CD8-positive, alpha-beta memory T cell (primary cell): ENCODE measurements around the gene CELF4. TPM values are rescaled to one million over a fixed set of nuclear protein-coding genes. Genes with fewer than 3 reads are reported as not detected.

Experiments used
- CTCF ChIA-PET: fragments of 350-600 bp; sonication (Branson Sonifier 250); formaldehyde crosslinking; loops from one replicate; lab custom pipeline; 2021; ENCODE audit warnings: antibody characterized with exemption; lab: Charles Lee
- POLR2A ChIA-PET: fragments of 350-600 bp; sonication (Branson Sonifier 250); formaldehyde crosslinking; loops from one replicate; lab custom pipeline; 2021; ENCODE audit warnings: antibody characterized with exemption; lab: Charles Lee
- DNase-seq, 5 donors: peaks; one replicate each; pipeline versions ENCODE4 v3.0.0 to v3.0.0-alpha.2; 2020 to 2022; ENCODE audit warnings: mixed read lengths in 1 of 5
- H3K27ac ChIP-seq: one replicate; pipeline ENCODE4 v1.7.0; 2013; ENCODE audit warnings: low read depth, mild to moderate bottlenecking, low read length, moderate library complexity
- H3K27me3 ChIP-seq: 2 replicates; pipeline ENCODE4 v1.7.0; 2013; ENCODE audit warnings: low read length, mild to moderate bottlenecking; ENCODE audit not compliant: insufficient read depth, poor library complexity, severe bottlenecking
- H3K36me3 ChIP-seq: 2 replicates; pipeline ENCODE4 v1.7.0; 2013; ENCODE audit warnings: mild to moderate bottlenecking, low read length, moderate library complexity; ENCODE audit not compliant: insufficient read depth
- H3K4me1 ChIP-seq: 2 replicates; pipeline ENCODE4 v1.7.0; 2013; ENCODE audit warnings: mild to moderate bottlenecking, low read length, moderate library complexity; ENCODE audit not compliant: insufficient read depth
- H3K4me3 ChIP-seq: 2 replicates; pipeline ENCODE4 v1.7.0; 2013; ENCODE audit warnings: mild to moderate bottlenecking, low read length
- H3K9me3 ChIP-seq: 2 replicates; pipeline ENCODE4 v1.7.0; 2013; ENCODE audit warnings: mild to moderate bottlenecking, low read length
- H3K27ac Mint-ChIP-seq, 8 donors: one replicate each; pipeline ENCODE4 v1.8.0; 2020 to 2021; ENCODE audit warnings: mixed read lengths in 8 of 8, mild to moderate bottlenecking in 6 of 8, inconsistent platforms in 3 of 8, moderate library complexity in 3 of 8
- H3K27me3 Mint-ChIP-seq, 2 donors: one replicate each; pipeline ENCODE4 v1.8.0; 2020 to 2021; ENCODE audit warnings: mixed read lengths in 2 of 2, mild to moderate bottlenecking in 1 of 2, moderate library complexity in 1 of 2
- H3K36me3 Mint-ChIP-seq, 3 donors: one replicate each; pipeline ENCODE4 v1.8.0; 2020 to 2021; ENCODE audit warnings: mixed read lengths in 3 of 3, inconsistent platforms in 1 of 3, mild to moderate bottlenecking in 1 of 3
- H3K4me1 Mint-ChIP-seq, 3 donors: one replicate each; pipeline ENCODE4 v1.8.0; 2020 to 2021; ENCODE audit warnings: mixed read lengths in 3 of 3, inconsistent platforms in 1 of 3, mild to moderate bottlenecking in 1 of 3
- H3K4me3 Mint-ChIP-seq, 7 donors: one replicate each; pipeline ENCODE4 v1.8.0; 2020 to 2021; ENCODE audit warnings: mixed read lengths in 7 of 7, mild to moderate bottlenecking in 6 of 7, moderate library complexity in 4 of 7, inconsistent platforms in 2 of 7
- H3K9me3 Mint-ChIP-seq, 5 donors: one replicate each; pipeline ENCODE4 v1.8.0; 2020 to 2022; ENCODE audit warnings: mixed read lengths in 5 of 5, mild to moderate bottlenecking in 3 of 5, moderate library complexity in 2 of 5, inconsistent platforms in 1 of 5
- polyA plus RNA-seq: library from polyadenylated mRNA; unstranded; fragments of 300-500 nt; fragmentation: Illumina TruSeq; gene quantifications from one replicate; pipeline ENCODE4 v1.2.3, GENCODE V29; 2021
- total RNA-seq, 2 experiments: library from RNA; stranded (reverse); gene quantifications; one replicate each; pipeline ENCODE4 v1.2.3, GENCODE V29; 2021

CELF4 gene
- total and polyA plus RNA-seq, 3 experiments from 2014 or later, result not detected

GRCh38 chr18:37253394-37254235 is 312.0 kb downstream of the CELF4 start:
- ChIA-PET POLR2A (no interaction called here), CTCF (no interaction called here)
- Mint-ChIP-seq H3K36me3 (no peaks in the 10 kb centered on the region), H3K9me3 (peaks cover 0 to 5% (median 2%) of the 10 kb centered on the region in 5 donors), H3K4me1 (peaks cover 0 to 17% (median 7%) of the 10 kb centered on the region in 3 donors), H3K27ac (no peak overlapping the region), H3K27me3 (peaks cover 38 to 66% of the 10 kb centered on the region in 2 donors), H3K4me3 (no peak overlapping the region)
- H3K27ac ChIP-seq, result no peak overlapping the region
- H3K27me3 ChIP-seq, result no peaks in the 10 kb centered on the region
- DNase-seq, result no peak
- H3K4me1 ChIP-seq, result no peaks in the 10 kb centered on the region
- no peaks in the 10 kb centered on the region for H3K9me3 ChIP-seq
- no peaks in the 10 kb centered on the region for H3K36me3 ChIP-seq
- no peak overlapping the region for H3K4me3 ChIP-seq

GRCh38 chr18:37252854-37253393 is 312.7 kb downstream of the CELF4 start:
- no peaks in the 10 kb centered on the region for H3K36me3 Mint-ChIP-seq
- peaks cover 0 to 17% (median 7%) of the 10 kb centered on the region in 3 donors for H3K4me1 Mint-ChIP-seq
- no peak overlapping the region for H3K4me3 ChIP-seq
- DNase-seq, result no peak
- peak overlapping the region in 2 of 7 donors; percentile 1 to 83 for H3K4me3 Mint-ChIP-seq
- H3K27ac Mint-ChIP-seq, result peak overlapping the region in 1 of 8 donors; percentile 8
- no peak overlapping the region for H3K27ac ChIP-seq
- no peaks in the 10 kb centered on the region for H3K27me3 ChIP-seq
- H3K36me3 ChIP-seq, result no peaks in the 10 kb centered on the region
- no peaks in the 10 kb centered on the region for H3K9me3 ChIP-seq
- peaks cover 0 to 5% (median 2%) of the 10 kb centered on the region in 5 donors for H3K9me3 Mint-ChIP-seq
- ChIA-PET CTCF (no interaction called here), POLR2A (no interaction called here)
- H3K4me1 ChIP-seq, result no peaks in the 10 kb centered on the region
- H3K27me3 Mint-ChIP-seq, result peaks cover 38 to 65% of the 10 kb centered on the region in 2 donors

- no peaks in the 10 kb centered on the region for H3K36me3 ChIP-seq
- Mint-ChIP-seq H3K4me1 (peaks cover 0 to 17% (median 7%) of the 10 kb centered on the region in 3 donors), H3K36me3 (no peaks in the 10 kb centered on the region), H3K9me3 (peaks cover 0 to 5% (median 2%) of the 10 kb centered on the region in 5 donors), H3K27me3 (peaks cover 38 to 63% of the 10 kb centered on the region in 2 donors), H3K4me3 (peak overlapping the region in 3 of 7 donors; percentile 1 to 83 (median 16)), H3K27ac (no peak overlapping the region)
- no peaks in the 10 kb centered on the region for H3K9me3 ChIP-seq
- ChIA-PET POLR2A (no interaction called here), CTCF (no interaction called here)
- no peaks in the 10 kb centered on the region for H3K27me3 ChIP-seq
- no peak overlapping the region for H3K27ac ChIP-seq
- DNase-seq, result no peak
- no peak overlapping the region for H3K4me3 ChIP-seq
- H3K4me1 ChIP-seq, result no peaks in the 10 kb centered on the region
Measured at GRCh38 chr18:37252342-37252741, 313.3 kb downstream of the CELF4 start.

GRCh38 chr18:37251679-37252078 is 313.9 kb downstream of the CELF4 start:
- peaks cover 0 to 17% (median 7%) of the 10 kb centered on the region in 3 donors for H3K4me1 Mint-ChIP-seq
- H3K9me3 Mint-ChIP-seq, result peaks cover 0 to 6% (median 5%) of the 10 kb centered on the region in 5 donors
- peak overlapping the region in 1 of 7 donors; percentile 42 for H3K4me3 Mint-ChIP-seq
- no peaks in the 10 kb centered on the region for H3K36me3 ChIP-seq
- no peaks in the 10 kb centered on the region for H3K9me3 ChIP-seq
- peaks cover 38 to 60% of the 10 kb centered on the region in 2 donors for H3K27me3 Mint-ChIP-seq
- no peak for DNase-seq
- H3K27me3 ChIP-seq, result no peaks in the 10 kb centered on the region
- H3K27ac Mint-ChIP-seq, result no peak overlapping the region
- POLR2A ChIA-PET, result no interaction called here
- H3K27ac ChIP-seq, result no peak overlapping the region
- CTCF ChIA-PET, result no interaction called here
- H3K4me3 ChIP-seq, result no peak overlapping the region
- no peaks in the 10 kb centered on the region for H3K4me1 ChIP-seq
- H3K36me3 Mint-ChIP-seq, result no peaks in the 10 kb centered on the region

GRCh38 chr18:37249895-37250618 is 315.5 kb downstream of the CELF4 start:
- H3K27me3 ChIP-seq, result no peaks in the 10 kb centered on the region
- H3K4me1 Mint-ChIP-seq, result peaks cover 0 to 14% (median 4%) of the 10 kb centered on the region in 3 donors
- no peaks in the 10 kb centered on the region for H3K36me3 ChIP-seq
- POLR2A ChIA-PET, result no interaction called here
- no peak for DNase-seq
- CTCF ChIA-PET, result no interaction called here
- H3K27ac Mint-ChIP-seq, result no peak overlapping the region
- H3K36me3 Mint-ChIP-seq, result no peaks in the 10 kb centered on the region
- no peak overlapping the region for H3K27ac ChIP-seq
- H3K4me3 ChIP-seq, result no peak overlapping the region
- peaks cover 0 to 7% (median 4%) of the 10 kb centered on the region in 5 donors for H3K9me3 Mint-ChIP-seq
- H3K9me3 ChIP-seq, result no peaks in the 10 kb centered on the region
- H3K4me1 ChIP-seq, result no peaks in the 10 kb centered on the region
- peaks cover 29 to 56% of the 10 kb centered on the region in 2 donors for H3K27me3 Mint-ChIP-seq
- no peak overlapping the region for H3K4me3 Mint-ChIP-seq

GRCh38 chr18:37249171-37249886 is 316.3 kb downstream of the CELF4 start:
- H3K27ac Mint-ChIP-seq, result no peak overlapping the region
- Histone ChIP-seq H3K27ac (no peak overlapping the region), H3K27me3 (peaks cover 6% of the 10 kb centered on the region), H3K9me3 (no peaks in the 10 kb centered on the region), H3K4me3 (no peak overlapping the region), H3K4me1 (no peaks in the 10 kb centered on the region), H3K36me3 (no peaks in the 10 kb centered on the region)
- POLR2A ChIA-PET, result no interaction called here
- H3K4me3 Mint-ChIP-seq, result no peak overlapping the region
- peaks cover 0 to 7% (median 0%) of the 10 kb centered on the region in 3 donors for H3K4me1 Mint-ChIP-seq
- no peaks in the 10 kb centered on the region for H3K36me3 Mint-ChIP-seq
- peaks cover 27 to 56% of the 10 kb centered on the region in 2 donors for H3K27me3 Mint-ChIP-seq
- H3K9me3 Mint-ChIP-seq, result peaks cover 0 to 10% (median 4%) of the 10 kb centered on the region in 5 donors
- no peak for DNase-seq
- CTCF ChIA-PET, result no interaction called here

- POLR2A ChIA-PET, result no interaction called here
- Mint-ChIP-seq H3K4me3 (no peak overlapping the region), H3K27ac (peak overlapping the region in 1 of 8 donors; percentile 1), H3K4me1 (peaks cover 0 to 11% (median 1%) of the 10 kb centered on the region in 3 donors), H3K36me3 (no peaks in the 10 kb centered on the region), H3K9me3 (peaks cover 0 to 13% (median 4%) of the 10 kb centered on the region in 5 donors), H3K27me3 (peaks cover 31 to 64% of the 10 kb centered on the region in 2 donors)
- CTCF ChIA-PET, result no interaction called here
- no peak overlapping the region for H3K27ac ChIP-seq
- H3K9me3 ChIP-seq, result no peaks in the 10 kb centered on the region
- no peaks in the 10 kb centered on the region for H3K36me3 ChIP-seq
- H3K4me1 ChIP-seq, result no peaks in the 10 kb centered on the region
- DNase-seq, result no peak
- no peak overlapping the region for H3K4me3 ChIP-seq
- H3K27me3 ChIP-seq, result peaks cover 7% of the 10 kb centered on the region
Measured at GRCh38 chr18:37248281-37248680, 317.3 kb downstream of the CELF4 start.
